ENCODE data around the gene TMEM174. TPM values are rescaled to one million over a fixed set of nuclear protein-coding genes. Genes with fewer than 3 reads are reported as not detected.

The TMEM174 gene
- total RNA-seq, 1 donor from 2014 or later = not detected

GRCh38 chr5:73152411-73153388, 20.3 kb upstream of the TMEM174 start:
- H3K4me3 ChIP-seq (ENCODE audit: low read depth, low read length) = no peak overlapping the region
- TF ChIP-seq, protein P1, sequence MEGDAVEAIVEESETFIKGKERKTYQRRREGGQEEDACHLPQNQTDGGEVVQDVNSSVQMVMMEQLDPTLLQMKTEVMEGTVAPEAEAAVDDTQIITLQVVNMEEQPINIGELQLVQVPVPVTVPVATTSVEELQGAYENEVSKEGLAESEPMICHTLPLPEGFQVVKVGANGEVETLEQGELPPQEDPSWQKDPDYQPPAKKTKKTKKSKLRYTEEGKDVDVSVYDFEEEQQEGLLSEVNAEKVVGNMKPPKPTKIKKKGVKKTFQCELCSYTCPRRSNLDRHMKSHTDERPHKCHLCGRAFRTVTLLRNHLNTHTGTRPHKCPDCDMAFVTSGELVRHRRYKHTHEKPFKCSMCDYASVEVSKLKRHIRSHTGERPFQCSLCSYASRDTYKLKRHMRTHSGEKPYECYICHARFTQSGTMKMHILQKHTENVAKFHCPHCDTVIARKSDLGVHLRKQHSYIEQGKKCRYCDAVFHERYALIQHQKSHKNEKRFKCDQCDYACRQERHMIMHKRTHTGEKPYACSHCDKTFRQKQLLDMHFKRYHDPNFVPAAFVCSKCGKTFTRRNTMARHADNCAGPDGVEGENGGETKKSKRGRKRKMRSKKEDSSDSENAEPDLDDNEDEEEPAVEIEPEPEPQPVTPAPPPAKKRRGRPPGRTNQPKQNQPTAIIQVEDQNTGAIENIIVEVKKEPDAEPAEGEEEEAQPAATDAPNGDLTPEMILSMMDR (conservative IDR thresholded peaks at IDR 0.05; ENCODE audit: low read depth, low read length) = peak; percentile 39
- no peak for DNase-seq (ENCODE audit: low read depth)

DNA sequence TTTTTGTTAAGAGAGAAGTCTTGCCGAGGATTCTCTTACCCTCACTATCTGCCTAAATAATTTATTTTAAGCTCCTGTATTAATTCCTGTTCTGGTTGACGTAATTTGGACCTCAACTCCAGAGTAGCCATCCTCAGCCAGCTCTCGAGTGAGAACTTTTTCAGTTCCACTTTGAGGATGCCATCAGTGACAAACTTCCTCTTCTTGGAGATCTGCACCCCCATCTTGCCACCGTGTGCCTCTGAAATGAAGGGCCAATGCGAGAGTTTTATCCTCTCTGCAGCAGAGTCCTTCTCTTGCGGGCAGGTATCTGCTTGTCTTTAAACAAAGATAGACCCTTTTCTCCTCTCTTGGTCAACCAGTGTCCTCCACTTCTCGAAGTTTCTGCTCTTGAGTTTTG, 19.5 kb upstream of the TMEM174 start:
- TF ChIP-seq, protein P1 (conservative IDR thresholded peaks at IDR 0.05; ENCODE audit: low read depth, low read length) = no peak
- H3K4me3 ChIP-seq (ENCODE audit: low read depth, low read length) = no peak overlapping the region
- DNase-seq (ENCODE audit: low read depth) = no peak

DNA sequence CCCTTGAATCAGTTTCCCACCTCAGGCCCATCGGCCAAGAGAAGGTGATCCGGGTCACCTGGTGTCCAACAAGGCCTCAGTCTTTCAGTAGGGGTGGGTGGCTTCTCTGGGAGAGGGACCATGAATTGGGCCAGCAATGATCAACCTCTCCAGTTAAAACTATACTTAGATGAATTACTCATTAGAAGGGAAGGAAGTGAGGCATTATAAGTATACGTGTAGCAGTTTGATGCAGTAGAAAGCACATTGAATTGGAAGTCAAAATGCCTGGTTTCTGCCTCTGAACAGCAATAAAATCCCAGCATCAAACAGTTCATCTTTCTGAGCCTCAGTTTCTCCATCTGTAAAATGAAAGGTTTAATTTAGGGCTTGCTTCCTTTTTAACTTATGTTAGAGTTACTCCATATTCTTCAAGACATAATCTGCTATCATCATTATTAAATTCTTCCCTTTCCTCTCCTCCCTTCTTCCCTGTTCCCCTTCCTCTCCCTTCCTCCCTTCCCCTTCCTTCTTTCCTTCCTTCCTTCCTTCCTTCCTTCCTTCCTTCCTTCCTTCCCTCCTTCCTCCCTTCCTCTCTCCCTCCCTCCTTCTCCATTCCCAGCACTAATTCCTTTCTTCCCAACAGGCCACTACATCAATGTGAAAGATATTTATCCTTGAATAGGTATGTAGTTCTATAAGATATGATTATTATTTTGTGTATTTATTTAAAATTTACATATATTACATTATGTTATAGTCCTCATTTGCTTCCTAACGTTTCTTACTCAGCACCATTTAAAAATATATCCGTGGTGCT, 18.6 kb upstream of the TMEM174 start:
- no peak for DNase-seq (ENCODE audit: low read depth)
- TF ChIP-seq, protein P1 (conservative IDR thresholded peaks at IDR 0.05; ENCODE audit: low read depth, low read length) = no peak

GRCh38 chr5:73155271-73156222, 17.4 kb upstream of the TMEM174 start:
- H3K4me3 ChIP-seq (ENCODE audit: low read depth, low read length) = no peak overlapping the region
- TF ChIP-seq, protein P1 (conservative IDR thresholded peaks at IDR 0.05; ENCODE audit: low read depth, low read length) = no peak
- DNase-seq (ENCODE audit: low read depth) = no peak

More for the DNA sequence above, 18.6 kb upstream of the TMEM174 start:
- no peak overlapping the region for H3K4me3 ChIP-seq (ENCODE audit: low read depth, low read length)

GRCh38 chr5:73157414-73158303, 15.3 kb upstream of the TMEM174 start:
- TF ChIP-seq, protein P1 (conservative IDR thresholded peaks at IDR 0.05; ENCODE audit: low read depth, low read length) = no peak
- no peak overlapping the region for H3K4me3 ChIP-seq (ENCODE audit: low read depth, low read length)
- DNase-seq (ENCODE audit: low read depth) = no peak
